ENCODE results near the gene DNAAF5. TPM values are rescaled to one million over a fixed set of nuclear protein-coding genes. Genes with fewer than 3 reads are reported as not detected.
A peak's percentile ranks its signal among the peaks of the same experiment; 100 is the strongest.

DNAAF5 gene
- total RNA-seq, 2 donors from 2014 or later = 17.9 to 46.5 TPM

- Histone ChIP-seq H3K9me3 (no peaks in the 10 kb centered on the region), H3K36me3 (replicated peaks in 1 of 2; ENCODE audit: insufficient read depth in 1 of 2, low read depth in 2 of 2) (peaks cover 0 to 25% of the 10 kb centered on the region in 2 donors), H3K4me3 (no peak overlapping the region), H3K27ac (no peak overlapping the region), H3K4me1 (peaks cover 16% of the 10 kb centered on the region), H3K27me3 (no peaks in the 10 kb centered on the region)
- peak in 1 of 4 donors; percentile 2 for DNase-seq
- intact Hi-C loops (cut with DNase I) = no loop called here
- no peak for ATAC-seq
- 96 to 99% methylated on average over 17 of the region's 17 CpGs for WGBS, 2 donors
- TF ChIP-seq CTCF (IDR thresholded peaks at IDR 0.05) (no peak), POLR2A (IDR thresholded peaks at IDR 0.05) (no peak)
These were observed 26.7 kb downstream of the DNAAF5 start for GRCh38 chr7:753190-753589.

GRCh38 chr7:754531-755412 is 28.3 kb downstream of the DNAAF5 start:
- 92 to 94% methylated on average over 26 to 48 of the region's 49 CpGs for WGBS, 2 donors
- H3K36me3 ChIP-seq (replicated peaks in 1 of 2; ENCODE audit: insufficient read depth in 1 of 2, low read depth in 2 of 2) = peaks cover 0 to 30% of the 10 kb centered on the region in 2 donors
- H3K4me3 ChIP-seq = no peak overlapping the region
- H3K27me3 ChIP-seq = no peaks in the 10 kb centered on the region
- intact Hi-C loops (cut with DNase I) = no loop called here
- DNase-seq (peak in 1 of 4 donors; percentile 3), ATAC-seq (no peak)
- H3K9me3 ChIP-seq = no peaks in the 10 kb centered on the region
- TF ChIP-seq POLR2A (IDR thresholded peaks at IDR 0.05) (no peak), CTCF (IDR thresholded peaks at IDR 0.05) (no peak)
- H3K27ac ChIP-seq = no peak overlapping the region
- peaks cover 3% of the 10 kb centered on the region for H3K4me1 ChIP-seq

- peak in 1 of 4 donors; percentile 1 for DNase-seq
These were observed 28.9 kb downstream of the DNAAF5 start for GRCh38 chr7:755413-755805.

GRCh38 chr7:756231-756927 is 29.9 kb downstream of the DNAAF5 start:
- peaks cover 0 to 30% of the 10 kb centered on the region in 2 donors for H3K36me3 ChIP-seq (replicated peaks in 1 of 2; ENCODE audit: insufficient read depth in 1 of 2, low read depth in 2 of 2)
- WGBS, 2 donors = 93 to 94% methylated on average over 20 to 29 of the region's 30 CpGs
- no peak for TF ChIP-seq CTCF (IDR thresholded peaks at IDR 0.05)
- no peak for TF ChIP-seq POLR2A (IDR thresholded peaks at IDR 0.05)
- H3K27me3 ChIP-seq = no peaks in the 10 kb centered on the region
- no peak overlapping the region for H3K27ac ChIP-seq
- H3K4me3 ChIP-seq = no peak overlapping the region
- intact Hi-C loops (cut with DNase I) = no loop called here
- H3K4me1 ChIP-seq = no peaks in the 10 kb centered on the region
- H3K9me3 ChIP-seq = no peaks in the 10 kb centered on the region
- DNase-seq (no peak), ATAC-seq (no peak)

More at GRCh38 chr7:755413-755805, 28.9 kb downstream of the DNAAF5 start:
- no peaks in the 10 kb centered on the region for H3K9me3 ChIP-seq
- WGBS, 2 donors = 86% methylated on average over 9 of the region's 9 CpGs
- no peaks in the 10 kb centered on the region for H3K27me3 ChIP-seq
- H3K36me3 ChIP-seq (replicated peaks in 1 of 2; ENCODE audit: insufficient read depth in 1 of 2, low read depth in 2 of 2) = peaks cover 0 to 30% of the 10 kb centered on the region in 2 donors
- no peaks in the 10 kb centered on the region for H3K4me1 ChIP-seq
- H3K4me3 ChIP-seq = no peak overlapping the region
- no peak overlapping the region for H3K27ac ChIP-seq
- intact Hi-C loops (cut with DNase I) = no loop called here
- TF ChIP-seq POLR2A (IDR thresholded peaks at IDR 0.05) = no peak
- no peak for TF ChIP-seq CTCF (IDR thresholded peaks at IDR 0.05)
- ATAC-seq = no peak

All from body of pancreas (tissue), 4 donors.